Psoas muscle (tissue), 8 donors: Measurements from ENCODE around the gene TADA1. TPM values are rescaled to one million over a fixed set of nuclear protein-coding genes. Genes with fewer than 3 reads are reported as not detected.

Experiments
- ATAC-seq, 4 donors: fragments of 200-7000 bp; cut with Tn5 transposase; one replicate each; pipeline ENCODE4 v1.9.1; 2020; ENCODE audit warnings: moderate library complexity in 3 of 4, mild to moderate bottlenecking in 2 of 4
- DNase-seq, 2 donors: peaks; one replicate each; pipeline ENCODE4 v3.0.0-alpha.2; 2020
- H3K27ac ChIP-seq: fragments of 200-600 bp; one replicate; pipeline ENCODE4 v1.8.0; 2022
- H3K27me3 ChIP-seq, 3 donors: fragments of 200-600 bp in 1 of 3; one replicate each; pipeline versions ENCODE4 v1.6.1 to v1.8.0; 2013 to 2022; ENCODE audit warnings: low read length in 2 of 3, mild to moderate bottlenecking in 2 of 3, moderate library complexity in 1 of 3; ENCODE audit not compliant: insufficient read depth in 3 of 3
- H3K36me3 ChIP-seq, 2 donors: fragments of 200-600 bp in 1 of 2; one replicate each; pipeline versions ENCODE4 v1.6.1 to v1.8.0; 2013 to 2022; ENCODE audit warnings: low read depth in 1 of 2, mild to moderate bottlenecking in 1 of 2, moderate library complexity in 1 of 2; ENCODE audit not compliant: insufficient read depth in 1 of 2
- H3K4me1 ChIP-seq: fragments of 200-600 bp; one replicate; pipeline ENCODE4 v1.8.0; 2022
- H3K4me3 ChIP-seq: fragments of 200-600 bp; one replicate; pipeline ENCODE4 v1.8.0; 2022; ENCODE audit warnings: mild to moderate bottlenecking
- H3K9me3 ChIP-seq: fragments of 200-600 bp; one replicate; pipeline ENCODE4 v1.8.0; 2022
- CTCF ChIP-seq: fragments of 200-600 bp; IDR thresholded peaks from one replicate; pipeline ENCODE4 v1.8.0; 2022; ENCODE audit warnings: antibody characterized with exemption
- WGBS, 3 donors: extraction: QIAGEN DNeasy Blood & Tissue Kit; methylation state at CpG; one replicate each; pipeline versions ENCODE4 v1.1.6 to v1.1.7; 2013; 5-methylcytosine and 5-hydroxymethylcytosine counted together
- intact Hi-C, 2 donors: fragments of 100-400 bp; cut with DNase I; formaldehyde crosslinking; loops; one replicate each; pipeline versions ENCODE4 v1.11.0 to v1.14.2; 2022
- polyA plus RNA-seq, 3 donors: library from polyadenylated mRNA; stranded (reverse); fragments of 200-250 nt; gene quantifications; one replicate each; pipeline ENCODE4 v1.2.3, GENCODE V29; 2013
- total RNA-seq, 4 donors: library from RNA; stranded (reverse); fragmentation: NEBNext Ultra II Directional in 2 of 4; extraction: Animal tissue kit (Norgen Biotek cat#: 25700) in 2 of 4; gene quantifications; one replicate each; pipeline versions ENCODE4 v1.2.1 to v1.2.4, GENCODE V29; 2021 to 2023
- donor health status: healthy with polysubstance abuse.
- donor health status: DM: no; HTN: no; CAD: no; lungs with moderate emphysema.
- donor health status: Bipolar disorder and iron deficiency.
- donor health status: healthy.
- donor health status: DM: yes; HTN: yes; CAD: no.
- donor health status: DM: no; HTN: no; CAD: no.
- donor health status: DM: no; HTN: no; CAD: no.
- donor health status: DM: yes; HTN: yes; CAD: no.

The TADA1 gene
- total and polyA plus RNA-seq, 7 donors, result 7.3 to 9.9 (median 8.3) TPM

- Histone ChIP-seq H3K36me3 (peaks cover 11 to 100% of the 10 kb centered on the region in 2 donors), H3K27me3 (no peaks in the 10 kb centered on the region), H3K9me3 (no peaks in the 10 kb centered on the region), H3K4me1 (no peaks in the 10 kb centered on the region), H3K4me3 (no peak overlapping the region), H3K27ac (no peak overlapping the region)
- DNase-seq (no peak), ATAC-seq (no peak)
- no peak for TF ChIP-seq CTCF
- intact Hi-C loops, result no loop called here
- WGBS, 3 donors, result 76 to 87% (median 79%) methylated on average over 7 of the region's 7 CpGs
These were observed 17.2 kb downstream of the TADA1 start for GRCh38 chr1:166858726-166859419.

- no peak for TF ChIP-seq CTCF
These were observed 18.1 kb downstream of the TADA1 start for GRCh38 chr1:166857995-166858394.

GRCh38 chr1:166855558-166855957 lies 20.5 kb downstream of the TADA1 start:
- no peak for ATAC-seq
- 87 to 92% (median 89%) methylated on average over 3 of the region's 3 CpGs for WGBS, 3 donors
- no peak for TF ChIP-seq CTCF

More at GRCh38 chr1:166857995-166858394, 18.1 kb downstream of the TADA1 start:
- no peak overlapping the region for H3K27ac ChIP-seq
- no peaks in the 10 kb centered on the region for H3K4me1 ChIP-seq
- 90 to 97% (median 91%) methylated on average over 3 of the region's 3 CpGs for WGBS, 3 donors
- no peaks in the 10 kb centered on the region for H3K9me3 ChIP-seq
- peaks cover 11 to 100% of the 10 kb centered on the region in 2 donors for H3K36me3 ChIP-seq
- intact Hi-C loops, result no loop called here
- ATAC-seq (no peak), DNase-seq (no peak)
- no peak overlapping the region for H3K4me3 ChIP-seq
- H3K27me3 ChIP-seq, result no peaks in the 10 kb centered on the region

GRCh38 chr1:166852918-166853317 lies 23.1 kb downstream of the TADA1 start:
- 0 to 29% (median 25%) methylated on average over 1 of the region's 1 CpG for WGBS, 3 donors
- no peak for TF ChIP-seq CTCF
- no peak overlapping the region for H3K4me3 ChIP-seq
- ATAC-seq (no peak), DNase-seq (no peak)
- no peaks in the 10 kb centered on the region for H3K9me3 ChIP-seq
- H3K27me3 ChIP-seq, result no peaks in the 10 kb centered on the region
- H3K4me1 ChIP-seq, result peaks cover under 1% of the 10 kb centered on the region
- H3K27ac ChIP-seq, result no peak overlapping the region
- intact Hi-C loops, result no loop called here
- peaks cover 19 to 100% of the 10 kb centered on the region in 2 donors for H3K36me3 ChIP-seq

More at GRCh38 chr1:166855558-166855957, 20.5 kb downstream of the TADA1 start:
- DNase-seq, result no peak
- Histone ChIP-seq H3K27ac (no peak overlapping the region), H3K9me3 (no peaks in the 10 kb centered on the region), H3K36me3 (peaks cover 16 to 100% of the 10 kb centered on the region in 2 donors), H3K4me1 (no peaks in the 10 kb centered on the region), H3K27me3 (no peaks in the 10 kb centered on the region), H3K4me3 (no peak overlapping the region)
- intact Hi-C loops, result no loop called here
